ENCODE measurements around the gene ELMO1.
A peak's percentile ranks its signal among the peaks of the same experiment; 100 is the strongest.

The ELMO1 gene

GRCh38 chr7:37111459-37111858 lies 337.2 kb downstream of the ELMO1 start:
- no peak for DNase-seq

GRCh38 chr7:37110660-37111424 lies 337.8 kb downstream of the ELMO1 start:
- DNase-seq, result peak; percentile 21

GRCh38 chr7:37109843-37110242 lies 338.8 kb downstream of the ELMO1 start:
- peak; percentile 24 for DNase-seq

GRCh38 chr7:37109016-37109683 lies 339.5 kb downstream of the ELMO1 start:
- DNase-seq, result no peak

GRCh38 chr7:37108615-37109014 lies 340.0 kb downstream of the ELMO1 start:
- DNase-seq, result no peak

- no peak for DNase-seq
Measured at GRCh38 chr7:37107047-37107750, 341.5 kb downstream of the ELMO1 start.

- DNase-seq, result no peak
Measured at GRCh38 chr7:37105762-37106161, 342.9 kb downstream of the ELMO1 start.

GRCh38 chr7:37104822-37105518 lies 343.7 kb downstream of the ELMO1 start:
- DNase-seq, result no peak

GRCh38 chr7:37102518-37103137 lies 346.0 kb downstream of the ELMO1 start:
- DNase-seq, result no peak

- DNase-seq, result peak; percentile 84
Measured at GRCh38 chr7:37100735-37101331, 347.8 kb downstream of the ELMO1 start.

GRCh38 chr7:37098762-37099161 lies 349.9 kb downstream of the ELMO1 start:
- DNase-seq, result no peak

GRCh38 chr7:37097983-37098382 lies 350.7 kb downstream of the ELMO1 start:
- no peak for DNase-seq

- peak; percentile 27 for DNase-seq
Measured at GRCh38 chr7:37097276-37097675, 351.4 kb downstream of the ELMO1 start.

GRCh38 chr7:37096341-37096740 lies 352.3 kb downstream of the ELMO1 start:
- DNase-seq, result no peak

- DNase-seq, result no peak
Measured at GRCh38 chr7:37095122-37095521, 353.5 kb downstream of the ELMO1 start.

- no peak for DNase-seq
Measured at GRCh38 chr7:37093257-37093656, 355.4 kb downstream of the ELMO1 start.

- DNase-seq, result peak; percentile 18
Measured at GRCh38 chr7:37092548-37092947, 356.1 kb downstream of the ELMO1 start.

- no peak for DNase-seq
Measured at GRCh38 chr7:37089972-37090371, 358.7 kb downstream of the ELMO1 start.

GRCh38 chr7:37085600-37085999 lies 363.1 kb downstream of the ELMO1 start:
- no peak for DNase-seq

GRCh38 chr7:37084303-37084702 lies 364.4 kb downstream of the ELMO1 start:
- DNase-seq, result no peak

GRCh38 chr7:37083311-37084096 lies 365.2 kb downstream of the ELMO1 start:
- DNase-seq, result no peak
